Tibial nerve (tissue), 4 donors: ENCODE results near the gene SMAP1.

Experiments
- CTCF ChIP-seq, 5 experiments: fragments of 200-600 bp in 3 of 5; fragments of 450-650 bp in 2 of 5; sonication (generic) in 3 of 5; IDR thresholded peaks; one replicate each; pipeline ENCODE4 v1.5.1; 2016 to 2019; ENCODE audit warnings: antibody characterized with exemption in 5 of 5, mild to moderate bottlenecking in 3 of 5, moderate library complexity in 2 of 5
- EP300 ChIP-seq, 2 donors: sonication (generic); formaldehyde crosslinking; IDR thresholded peaks; one replicate each; pipeline ENCODE4 v1.6.1; 2017; ENCODE audit warnings: antibody characterized with exemption in 2 of 2, mild to moderate bottlenecking in 1 of 2
- POLR2A ChIP-seq, 2 donors: fragments of 450-650 bp; IDR thresholded peaks; one replicate each; pipeline ENCODE4 v1.6.1; 2017; ENCODE audit warnings: antibody characterized with exemption in 2 of 2, mild to moderate bottlenecking in 2 of 2, moderate library complexity in 2 of 2

GRCh38 chr6:70852667-70853246 is 185.1 kb downstream of the SMAP1 start:
- TF ChIP-seq CTCF (IDR thresholded peaks at IDR 0.05) (no peak), POLR2A (IDR thresholded peaks at IDR 0.05) (no peak), EP300 (IDR thresholded peaks at IDR 0.05) (no peak)
